Neural progenitor cell (in vitro differentiated cells): ENCODE data around the gene GASK1B.

Experiments used
- EZH2 ChIP-seq: fragments of 200-600 bp; sonication (generic); IDR thresholded peaks from 2 replicates; pipeline ENCODE4 v1.6.1; 2017; ENCODE audit warnings: antibody characterized with exemption, mild to moderate bottlenecking, moderate library complexity
- EZH2phosphoT487 ChIP-seq: fragments of 200-600 bp; sonication (generic); IDR thresholded peaks from 2 replicates; pipeline ENCODE4 v1.6.1; 2017; ENCODE audit warnings: antibody characterized with exemption

- TF ChIP-seq EZH2 (no peak), EZH2phosphoT487 (no peak)
Observed at GRCh38 chr4:158169506-158169905, 3.3 kb downstream of the GASK1B start.
